HepG2 (cell line): ENCODE measurements around the gene TASP1. TPM values are rescaled to one million over a fixed set of nuclear protein-coding genes. Genes with fewer than 3 reads are reported as not detected.

Experiments
- DMAP1 ChIP-seq: IDR thresholded peaks from 2 replicates; pipeline ENCODE4 v1.6.1; 2016
- ISL2 ChIP-seq: sonication (generic); formaldehyde crosslinking; IDR thresholded peaks from 2 replicates; pipeline ENCODE4 v1.5.0; 2020; ENCODE audit warnings: missing genetic modification reagents
- MEF2D ChIP-seq: sonication (generic); formaldehyde crosslinking; IDR thresholded peaks from 2 replicates; pipeline ENCODE4 v1.5.1; 2020; ENCODE audit warnings: mild to moderate bottlenecking, missing genetic modification reagents
- POGZ ChIP-seq: sonication (generic); formaldehyde crosslinking; IDR thresholded peaks from 2 replicates; pipeline ENCODE4 v1.4.0; 2020; ENCODE audit warnings: mild to moderate bottlenecking, missing genetic modification reagents
- SIX4 ChIP-seq: sonication (generic); formaldehyde crosslinking; IDR thresholded peaks from 2 replicates; pipeline ENCODE4 v1.4.0; 2020; ENCODE audit warnings: missing genetic modification reagents
- SRY ChIP-seq: sonication (generic); formaldehyde crosslinking; IDR thresholded peaks from 2 replicates; pipeline ENCODE4 v1.8.0; 2022; ENCODE audit warnings: mild to moderate bottlenecking, missing genetic modification reagents
- STAT5B ChIP-seq: sonication (generic); formaldehyde crosslinking; IDR thresholded peaks from 2 replicates; pipeline ENCODE4 v1.4.0; 2020; ENCODE audit warnings: missing genetic modification reagents
- TMF1 ChIP-seq: sonication (generic); formaldehyde crosslinking; IDR thresholded peaks from 2 replicates; pipeline ENCODE4 v1.8.1; 2022; ENCODE audit warnings: low read depth, missing genetic modification reagents
- ZEB1 ChIP-seq: IDR thresholded peaks from 2 replicates; pipeline ENCODE4 v1.6.1; 2012; ENCODE audit warnings: mild to moderate bottlenecking, low read depth, inconsistent platforms; ENCODE audit not compliant: insufficient replicate concordance
- ZNF317 ChIP-seq: sonication (generic); formaldehyde crosslinking; IDR thresholded peaks from 2 replicates; pipeline ENCODE4 v1.5.0; 2020; ENCODE audit warnings: mild to moderate bottlenecking, missing genetic modification reagents
- ZNF75D ChIP-seq: sonication (generic); formaldehyde crosslinking; IDR thresholded peaks from 2 replicates; pipeline ENCODE4 v1.8.1; 2023; ENCODE audit warnings: missing genetic modification reagents, mild to moderate bottlenecking, borderline replicate concordance
- ZNF772 ChIP-seq: sonication (generic); formaldehyde crosslinking; IDR thresholded peaks from 2 replicates; pipeline ENCODE4 v1.5.0; 2020; ENCODE audit warnings: mild to moderate bottlenecking, missing genetic modification reagents
- ZNF781 ChIP-seq: sonication (generic); formaldehyde crosslinking; IDR thresholded peaks from 2 replicates; pipeline ENCODE4 v1.5.1; 2020; ENCODE audit warnings: borderline replicate concordance, mild to moderate bottlenecking, missing genetic modification reagents; ENCODE audit errors: not compliant biosample characterization
- polyA plus RNA-seq, 8 experiments: library from polyadenylated mRNA; depleted of rRNA in 3 of 8; stranded (reverse) in 7 of 8; unstranded in 1 of 8; fragments of >200 nt; fragmentation: Illumina TruSeq in 4 of 8; extraction: Trizol in 4 of 8; gene quantifications; 2 replicates each; pipeline versions ENCODE4 v1.2.1 to v1.2.3, GENCODE V29; 2011 to 2016; ENCODE audit warnings: low read depth in 4 of 8, missing spikeins in 1 of 8, mixed read lengths in 1 of 8; ENCODE audit not compliant: insufficient read depth in 1 of 8
- total RNA-seq, 5 experiments: library from RNA; depleted of rRNA; stranded (reverse); fragments of >200 nt; fragmentation: Illumina TruSeq; extraction: Trizol; gene quantifications; 2 replicates each; pipeline ENCODE4 v1.2.3, GENCODE V29; 2016; ENCODE audit warnings: low read depth in 1 of 5
- TF ChIP-seq, protein P1 (sequence below): sonication (generic); formaldehyde crosslinking; IDR thresholded peaks from 2 replicates; pipeline ENCODE4 v1.9.0; 2021; ENCODE audit warnings: missing genetic modification reagents, mild to moderate bottlenecking, borderline replicate concordance
- TF ChIP-seq, protein P2 (sequence below): sonication (generic); formaldehyde crosslinking; IDR thresholded peaks from 2 replicates; pipeline ENCODE4 v1.4.0; 2020; ENCODE audit warnings: missing genetic modification reagents, borderline replicate concordance

TASP1 gene
- total and polyA plus RNA-seq, 2 of the 13 experiments (the other 11 are each of a cell fraction or from before 2014, with no cell fraction given): 10.0 to 25.2 TPM

DNA sequence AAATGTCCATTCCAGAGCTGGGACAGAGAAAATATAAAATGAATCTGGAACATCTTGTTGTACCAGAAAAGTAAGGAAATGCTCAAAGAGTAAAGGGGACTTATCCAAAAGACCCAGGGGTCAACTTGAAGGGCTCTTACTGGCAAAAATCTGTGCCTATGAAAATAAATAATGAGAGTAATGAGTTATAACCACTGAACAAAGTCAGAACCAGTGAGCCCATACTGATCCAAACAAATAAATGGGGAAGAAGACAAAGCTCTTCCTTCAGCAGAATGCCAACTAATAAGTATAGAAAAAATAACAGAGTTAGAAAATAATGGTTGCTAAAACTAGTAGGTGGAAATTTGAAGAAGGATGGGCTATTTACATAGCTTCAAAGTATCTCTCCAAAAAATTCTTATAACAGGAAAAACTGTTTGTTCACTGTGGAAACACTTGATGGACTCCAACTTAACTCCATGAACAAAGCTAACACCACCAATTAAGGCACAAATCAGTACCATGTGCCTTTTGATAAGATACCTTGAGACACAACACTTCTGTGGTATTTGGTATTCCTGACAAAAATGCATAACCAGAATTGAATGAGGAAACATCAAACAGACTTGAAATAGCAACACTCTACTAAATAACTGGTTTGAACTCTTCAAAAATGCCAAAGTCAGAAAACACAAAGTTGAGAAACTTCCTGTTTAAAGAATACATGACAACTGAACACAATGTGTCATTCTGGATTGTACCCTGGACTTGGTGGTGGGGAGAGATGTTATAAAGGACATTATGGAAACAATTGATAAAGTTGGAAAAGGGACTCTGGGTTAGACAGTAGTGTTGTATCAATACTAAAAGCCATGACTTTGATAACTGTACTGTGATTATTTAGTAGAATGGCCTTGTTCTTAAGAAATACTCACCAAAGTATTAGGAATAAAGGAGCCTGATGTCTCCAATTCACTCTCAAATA, 220.2 kb downstream of the TASP1 start (continued):
- TF ChIP-seq ZNF772 (CRISPR knock-in tag) (peak; percentile 83; the same call in 1 of the 2 replicates), POGZ (CRISPR knock-in tag) (peak; percentile 95), DMAP1 (CRISPR knock-in tag) (peak; percentile 26; the same call in 1 of the 2 replicates), TMF1 (CRISPR knock-in tag) (0 out of 2 replicates have a peak, but pooled peaks have one; percentile 19), MEF2D (CRISPR knock-in tag) (peak; percentile 99), SRY (CRISPR knock-in tag) (no peak), ZNF781 (CRISPR knock-in tag) (no peak), ISL2 (CRISPR knock-in tag) (peak; percentile 92), SIX4 (CRISPR knock-in tag) (0 out of 2 replicates have a peak, but pooled peaks have one; percentile 27), ZEB1 (peak; percentile 61), STAT5B (CRISPR knock-in tag) (0 out of 2 replicates have a peak, but pooled peaks have one; percentile 70), ZNF317 (CRISPR knock-in tag) (peak; percentile 66; the same call in 1 of the 2 replicates), ZNF75D (no peak)
- TF ChIP-seq, protein P1, sequence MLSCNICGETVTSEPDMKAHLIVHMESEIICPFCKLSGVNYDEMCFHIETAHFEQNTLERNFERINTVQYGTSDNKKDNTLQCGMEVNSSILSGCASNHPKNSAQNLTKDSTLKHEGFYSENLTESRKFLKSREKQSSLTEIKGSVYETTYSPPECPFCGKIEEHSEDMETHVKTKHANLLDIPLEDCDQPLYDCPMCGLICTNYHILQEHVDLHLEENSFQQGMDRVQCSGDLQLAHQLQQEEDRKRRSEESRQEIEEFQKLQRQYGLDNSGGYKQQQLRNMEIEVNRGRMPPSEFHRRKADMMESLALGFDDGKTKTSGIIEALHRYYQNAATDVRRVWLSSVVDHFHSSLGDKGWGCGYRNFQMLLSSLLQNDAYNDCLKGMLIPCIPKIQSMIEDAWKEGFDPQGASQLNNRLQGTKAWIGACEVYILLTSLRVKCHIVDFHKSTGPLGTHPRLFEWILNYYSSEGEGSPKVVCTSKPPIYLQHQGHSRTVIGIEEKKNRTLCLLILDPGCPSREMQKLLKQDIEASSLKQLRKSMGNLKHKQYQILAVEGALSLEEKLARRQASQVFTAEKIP (CRISPR knock-in tag): no peak
- TF ChIP-seq, protein P2, sequence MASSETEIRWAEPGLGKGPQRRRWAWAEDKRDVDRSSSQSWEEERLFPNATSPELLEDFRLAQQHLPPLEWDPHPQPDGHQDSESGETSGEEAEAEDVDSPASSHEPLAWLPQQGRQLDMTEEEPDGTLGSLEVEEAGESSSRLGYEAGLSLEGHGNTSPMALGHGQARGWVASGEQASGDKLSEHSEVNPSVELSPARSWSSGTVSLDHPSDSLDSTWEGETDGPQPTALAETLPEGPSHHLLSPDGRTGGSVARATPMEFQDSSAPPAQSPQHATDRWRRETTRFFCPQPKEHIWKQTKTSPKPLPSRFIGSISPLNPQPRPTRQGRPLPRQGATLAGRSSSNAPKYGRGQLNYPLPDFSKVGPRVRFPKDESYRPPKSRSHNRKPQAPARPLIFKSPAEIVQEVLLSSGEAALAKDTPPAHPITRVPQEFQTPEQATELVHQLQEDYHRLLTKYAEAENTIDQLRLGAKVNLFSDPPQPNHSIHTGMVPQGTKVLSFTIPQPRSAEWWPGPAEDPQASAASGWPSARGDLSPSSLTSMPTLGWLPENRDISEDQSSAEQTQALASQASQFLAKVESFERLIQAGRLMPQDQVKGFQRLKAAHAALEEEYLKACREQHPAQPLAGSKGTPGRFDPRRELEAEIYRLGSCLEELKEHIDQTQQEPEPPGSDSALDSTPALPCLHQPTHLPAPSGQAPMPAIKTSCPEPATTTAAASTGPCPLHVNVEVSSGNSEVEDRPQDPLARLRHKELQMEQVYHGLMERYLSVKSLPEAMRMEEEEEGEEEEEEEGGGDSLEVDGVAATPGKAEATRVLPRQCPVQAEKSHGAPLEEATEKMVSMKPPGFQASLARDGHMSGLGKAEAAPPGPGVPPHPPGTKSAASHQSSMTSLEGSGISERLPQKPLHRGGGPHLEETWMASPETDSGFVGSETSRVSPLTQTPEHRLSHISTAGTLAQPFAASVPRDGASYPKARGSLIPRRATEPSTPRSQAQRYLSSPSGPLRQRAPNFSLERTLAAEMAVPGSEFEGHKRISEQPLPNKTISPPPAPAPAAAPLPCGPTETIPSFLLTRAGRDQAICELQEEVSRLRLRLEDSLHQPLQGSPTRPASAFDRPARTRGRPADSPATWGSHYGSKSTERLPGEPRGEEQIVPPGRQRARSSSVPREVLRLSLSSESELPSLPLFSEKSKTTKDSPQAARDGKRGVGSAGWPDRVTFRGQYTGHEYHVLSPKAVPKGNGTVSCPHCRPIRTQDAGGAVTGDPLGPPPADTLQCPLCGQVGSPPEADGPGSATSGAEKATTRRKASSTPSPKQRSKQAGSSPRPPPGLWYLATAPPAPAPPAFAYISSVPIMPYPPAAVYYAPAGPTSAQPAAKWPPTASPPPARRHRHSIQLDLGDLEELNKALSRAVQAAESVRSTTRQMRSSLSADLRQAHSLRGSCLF (CRISPR knock-in tag): no peak; the same call in 1 of the 2 replicates
